Liver (tissue), 9 donors: ENCODE results near the gene CFAP61. TPM values are rescaled to one million over a fixed set of nuclear protein-coding genes. Genes with fewer than 3 reads are reported as not detected.

Source experiments
- DNase-seq: peaks from one replicate; pipeline ENCODE4 v3.0.0-alpha.2; 2017; ENCODE audit warnings: low spot score
- H3K27ac ChIP-seq, 2 donors: one replicate each; pipeline ENCODE4 v1.7.0; 2013; ENCODE audit warnings: inconsistent platforms in 2 of 2, low read length in 2 of 2, control low read depth in 1 of 2, low read depth in 1 of 2, mild to moderate bottlenecking in 1 of 2
- H3K27me3 ChIP-seq, 4 donors: one replicate each; pipeline versions ENCODE4 v1.6.1 to v1.7.0; 2013; ENCODE audit warnings: low read length in 3 of 4, inconsistent platforms in 1 of 4, mild to moderate bottlenecking in 1 of 4, moderate library complexity in 1 of 4; ENCODE audit not compliant: control insufficient read depth in 4 of 4, insufficient read depth in 4 of 4
- H3K36me3 ChIP-seq, 4 donors: one replicate each; pipeline versions ENCODE4 v1.6.1 to v1.7.0; 2013; ENCODE audit warnings: low read length in 3 of 4, mild to moderate bottlenecking in 3 of 4, low read depth in 1 of 4, moderate library complexity in 1 of 4; ENCODE audit not compliant: control insufficient read depth in 4 of 4, insufficient read depth in 3 of 4
- H3K4me1 ChIP-seq, 4 donors: one replicate each; pipeline versions ENCODE4 v1.6.1 to v1.7.0; 2013; ENCODE audit warnings: low read length in 3 of 4, mild to moderate bottlenecking in 3 of 4, moderate library complexity in 1 of 4; ENCODE audit not compliant: control insufficient read depth in 4 of 4, insufficient read depth in 4 of 4
- H3K4me3 ChIP-seq, 3 donors: one replicate each; pipeline versions ENCODE4 v1.6.1 to v1.7.0; 2013; ENCODE audit warnings: low read length in 3 of 3, control low read depth in 1 of 3, low read depth in 1 of 3, mild to moderate bottlenecking in 1 of 3
- H3K9ac ChIP-seq, 2 donors: one replicate each; pipeline ENCODE4 v1.7.0; 2013; ENCODE audit warnings: low read length in 2 of 2, mild to moderate bottlenecking in 2 of 2, moderate library complexity in 2 of 2, control low read depth in 1 of 2, low read depth in 1 of 2
- H3K9me3 ChIP-seq, 4 donors: one replicate each; pipeline versions ENCODE4 v1.6.1 to v1.7.0; 2013; ENCODE audit warnings: low read length in 3 of 4; ENCODE audit not compliant: control insufficient read depth in 4 of 4
- EGR1 ChIP-seq, 2 donors: IDR thresholded peaks; 2 replicates each; pipeline ENCODE4 v1.6.1; 2016 to 2018; ENCODE audit warnings: antibody characterized with exemption in 2 of 2, low read depth in 2 of 2
- FOXA1 ChIP-seq: IDR thresholded peaks from 2 replicates; pipeline ENCODE4 v1.6.1; 2016; ENCODE audit warnings: antibody characterized with exemption
- FOXA2 ChIP-seq: IDR thresholded peaks from 2 replicates; pipeline ENCODE4 v1.6.1; 2016; ENCODE audit warnings: antibody characterized with exemption
- GABPA ChIP-seq, 2 donors: IDR thresholded peaks in 1 of 2; conservative IDR thresholded peaks in 1 of 2; 2 replicates each; pipeline ENCODE4 v1.6.1; 2016; ENCODE audit warnings: antibody characterized with exemption in 2 of 2, mild to moderate bottlenecking in 1 of 2, moderate library complexity in 1 of 2
- HNF4A ChIP-seq, 2 donors: conservative IDR thresholded peaks; 2 replicates each; pipeline ENCODE4 v1.6.1; 2016; ENCODE audit warnings: antibody characterized with exemption in 2 of 2, mild to moderate bottlenecking in 2 of 2
- HNF4G ChIP-seq: IDR thresholded peaks from 2 replicates; pipeline ENCODE4 v1.6.1; 2016; ENCODE audit warnings: antibody characterized with exemption
- JUND ChIP-seq, 2 donors: IDR thresholded peaks; 2 replicates each; pipeline ENCODE4 v1.6.1; 2016; ENCODE audit warnings: antibody characterized with exemption in 2 of 2
- MAX ChIP-seq: IDR thresholded peaks from 2 replicates; pipeline ENCODE4 v1.6.1; 2016; ENCODE audit warnings: antibody characterized with exemption
- NR2F2 ChIP-seq: IDR thresholded peaks from 2 replicates; pipeline ENCODE4 v1.6.1; 2016; ENCODE audit warnings: antibody characterized with exemption
- RAD21 ChIP-seq, 2 donors: IDR thresholded peaks; 2 replicates each; pipeline ENCODE4 v1.6.1; 2016; ENCODE audit warnings: antibody characterized with exemption in 2 of 2, mild to moderate bottlenecking in 2 of 2
- RXRA ChIP-seq, 2 donors: IDR thresholded peaks; 2 replicates each; pipeline ENCODE4 v1.6.1; 2017 to 2018; ENCODE audit warnings: antibody characterized with exemption in 2 of 2, mild to moderate bottlenecking in 1 of 2
- SP1 ChIP-seq: IDR thresholded peaks from 2 replicates; pipeline ENCODE4 v1.6.1; 2018; ENCODE audit warnings: antibody characterized with exemption, mild to moderate bottlenecking
- TAF1 ChIP-seq: conservative IDR thresholded peaks from 2 replicates; pipeline ENCODE4 v1.6.1; 2016; ENCODE audit warnings: antibody characterized with exemption, mild to moderate bottlenecking
- YY1 ChIP-seq: IDR thresholded peaks from 2 replicates; pipeline ENCODE4 v1.6.1; 2016; ENCODE audit warnings: antibody characterized with exemption, mild to moderate bottlenecking
- WGBS: extraction: QIAGEN DNeasy Blood & Tissue Kit; methylation state at CpG from one replicate; pipeline ENCODE4 v1.1.7; 2013; 5-methylcytosine and 5-hydroxymethylcytosine counted together
- polyA plus RNA-seq, 2 donors: library from polyadenylated mRNA; stranded (reverse) in 1 of 2; unstranded in 1 of 2; fragments of 200-250 nt in 1 of 2; fragments of >200 nt in 1 of 2; fragmentation: Nextera tagmentation in 1 of 2; extraction: Ambion mirVana in 1 of 2; gene quantifications; one replicate each; pipeline versions ENCODE4 v1.2.1 to v1.2.3, GENCODE V29; 2013 to 2015
- total RNA-seq, 2 donors: library from RNA; depleted of rRNA; stranded (reverse); fragments of >200 nt; gene quantifications; one replicate each; pipeline ENCODE4 v1.2.3, GENCODE V29; 2014
- TF ChIP-seq, protein P1 (sequence below): fragments of 150-350 bp; IDR thresholded peaks from 2 replicates; pipeline ENCODE4 v1.5.1; 2017; ENCODE audit warnings: improper control_type of control experiment, low read depth, low read length; ENCODE audit not compliant: missing input control
- TF ChIP-seq, protein P2 (sequence below): IDR thresholded peaks from 2 replicates; pipeline ENCODE4 v1.6.1; 2016; ENCODE audit warnings: antibody characterized with exemption
- TF ChIP-seq, protein P3 (sequence below): IDR thresholded peaks from 2 replicates; pipeline ENCODE4 v1.6.1; 2016; ENCODE audit warnings: antibody characterized with exemption, mild to moderate bottlenecking
- TF ChIP-seq, protein P4 (sequence below): IDR thresholded peaks from 2 replicates; pipeline ENCODE4 v1.6.1; 2016; ENCODE audit warnings: antibody characterized with exemption
- donor health status: healthy.
- donor health status: healthy.
- donor health status: healthy.
- donor health status: healthy.
- donor health status: healthy.

CFAP61 gene
- total and polyA plus RNA-seq, 4 donors, result 0.05 TPM; not detected in 3

DNA sequence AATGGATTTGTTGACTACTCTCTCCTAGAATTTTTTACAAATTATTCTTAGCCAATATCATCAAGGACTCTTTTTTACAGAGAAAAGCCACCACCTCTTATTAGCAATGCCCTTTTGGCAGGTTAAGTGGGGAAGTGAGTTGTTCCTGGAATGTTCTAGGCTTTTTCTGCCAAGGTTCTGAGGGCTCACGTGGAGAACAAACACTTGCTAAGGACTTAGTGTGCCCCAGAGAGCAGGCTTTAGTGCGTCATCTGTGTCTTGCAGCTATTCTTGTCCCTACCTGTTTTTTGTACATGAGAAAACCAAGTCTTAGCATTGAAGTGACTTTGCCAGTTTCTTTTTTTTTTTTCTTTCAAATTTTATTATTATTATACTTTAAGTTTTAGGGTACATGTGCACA is 33.5 kb downstream of the CFAP61 start:
- 15% methylated on average over 2 of the region's 2 CpGs for WGBS

More for the DNA sequence above, 33.5 kb downstream of the CFAP61 start:
- DNase-seq, result no peak
- Histone ChIP-seq H3K9ac (no peak overlapping the region), H3K36me3 (no peaks in the 10 kb centered on the region), H3K27me3 (peaks cover 0 to 2% (median 0%) of the 10 kb centered on the region in 4 donors), H3K9me3 (no peaks in the 10 kb centered on the region), H3K27ac (no peak overlapping the region), H3K4me1 (no peaks in the 10 kb centered on the region), H3K4me3 (no peak overlapping the region)
- no peak for TF ChIP-seq FOXA2
- no peak for TF ChIP-seq TAF1
- TF ChIP-seq, protein P1, sequence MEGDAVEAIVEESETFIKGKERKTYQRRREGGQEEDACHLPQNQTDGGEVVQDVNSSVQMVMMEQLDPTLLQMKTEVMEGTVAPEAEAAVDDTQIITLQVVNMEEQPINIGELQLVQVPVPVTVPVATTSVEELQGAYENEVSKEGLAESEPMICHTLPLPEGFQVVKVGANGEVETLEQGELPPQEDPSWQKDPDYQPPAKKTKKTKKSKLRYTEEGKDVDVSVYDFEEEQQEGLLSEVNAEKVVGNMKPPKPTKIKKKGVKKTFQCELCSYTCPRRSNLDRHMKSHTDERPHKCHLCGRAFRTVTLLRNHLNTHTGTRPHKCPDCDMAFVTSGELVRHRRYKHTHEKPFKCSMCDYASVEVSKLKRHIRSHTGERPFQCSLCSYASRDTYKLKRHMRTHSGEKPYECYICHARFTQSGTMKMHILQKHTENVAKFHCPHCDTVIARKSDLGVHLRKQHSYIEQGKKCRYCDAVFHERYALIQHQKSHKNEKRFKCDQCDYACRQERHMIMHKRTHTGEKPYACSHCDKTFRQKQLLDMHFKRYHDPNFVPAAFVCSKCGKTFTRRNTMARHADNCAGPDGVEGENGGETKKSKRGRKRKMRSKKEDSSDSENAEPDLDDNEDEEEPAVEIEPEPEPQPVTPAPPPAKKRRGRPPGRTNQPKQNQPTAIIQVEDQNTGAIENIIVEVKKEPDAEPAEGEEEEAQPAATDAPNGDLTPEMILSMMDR, result no peak
- no peak for TF ChIP-seq NR2F2
- no peak for TF ChIP-seq SP1
- no peak for TF ChIP-seq GABPA (IDR thresholded peaks at IDR 0.05 in 1 of 2, conservative IDR thresholded peaks at IDR 0.05 in 1 of 2)
- TF ChIP-seq FOXA1, result no peak
- no peak for TF ChIP-seq HNF4G
- TF ChIP-seq, protein P2, sequence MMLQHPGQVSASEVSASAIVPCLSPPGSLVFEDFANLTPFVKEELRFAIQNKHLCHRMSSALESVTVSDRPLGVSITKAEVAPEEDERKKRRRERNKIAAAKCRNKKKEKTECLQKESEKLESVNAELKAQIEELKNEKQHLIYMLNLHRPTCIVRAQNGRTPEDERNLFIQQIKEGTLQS, result no peak
- TF ChIP-seq, protein P3, sequence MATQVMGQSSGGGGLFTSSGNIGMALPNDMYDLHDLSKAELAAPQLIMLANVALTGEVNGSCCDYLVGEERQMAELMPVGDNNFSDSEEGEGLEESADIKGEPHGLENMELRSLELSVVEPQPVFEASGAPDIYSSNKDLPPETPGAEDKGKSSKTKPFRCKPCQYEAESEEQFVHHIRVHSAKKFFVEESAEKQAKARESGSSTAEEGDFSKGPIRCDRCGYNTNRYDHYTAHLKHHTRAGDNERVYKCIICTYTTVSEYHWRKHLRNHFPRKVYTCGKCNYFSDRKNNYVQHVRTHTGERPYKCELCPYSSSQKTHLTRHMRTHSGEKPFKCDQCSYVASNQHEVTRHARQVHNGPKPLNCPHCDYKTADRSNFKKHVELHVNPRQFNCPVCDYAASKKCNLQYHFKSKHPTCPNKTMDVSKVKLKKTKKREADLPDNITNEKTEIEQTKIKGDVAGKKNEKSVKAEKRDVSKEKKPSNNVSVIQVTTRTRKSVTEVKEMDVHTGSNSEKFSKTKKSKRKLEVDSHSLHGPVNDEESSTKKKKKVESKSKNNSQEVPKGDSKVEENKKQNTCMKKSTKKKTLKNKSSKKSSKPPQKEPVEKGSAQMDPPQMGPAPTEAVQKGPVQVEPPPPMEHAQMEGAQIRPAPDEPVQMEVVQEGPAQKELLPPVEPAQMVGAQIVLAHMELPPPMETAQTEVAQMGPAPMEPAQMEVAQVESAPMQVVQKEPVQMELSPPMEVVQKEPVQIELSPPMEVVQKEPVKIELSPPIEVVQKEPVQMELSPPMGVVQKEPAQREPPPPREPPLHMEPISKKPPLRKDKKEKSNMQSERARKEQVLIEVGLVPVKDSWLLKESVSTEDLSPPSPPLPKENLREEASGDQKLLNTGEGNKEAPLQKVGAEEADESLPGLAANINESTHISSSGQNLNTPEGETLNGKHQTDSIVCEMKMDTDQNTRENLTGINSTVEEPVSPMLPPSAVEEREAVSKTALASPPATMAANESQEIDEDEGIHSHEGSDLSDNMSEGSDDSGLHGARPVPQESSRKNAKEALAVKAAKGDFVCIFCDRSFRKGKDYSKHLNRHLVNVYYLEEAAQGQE, result no peak
- no peak for TF ChIP-seq EGR1 (IDR thresholded peaks at IDR 0.05; ENCODE audit: low read depth in 2 of 2)
- no peak for TF ChIP-seq YY1
- TF ChIP-seq RAD21 (IDR thresholded peaks at IDR 0.05), result no peak
- no peak for TF ChIP-seq JUND (IDR thresholded peaks at IDR 0.05)
- no peak for TF ChIP-seq HNF4A (conservative IDR thresholded peaks at IDR 0.05)
- TF ChIP-seq MAX, result no peak
- TF ChIP-seq, protein P4, sequence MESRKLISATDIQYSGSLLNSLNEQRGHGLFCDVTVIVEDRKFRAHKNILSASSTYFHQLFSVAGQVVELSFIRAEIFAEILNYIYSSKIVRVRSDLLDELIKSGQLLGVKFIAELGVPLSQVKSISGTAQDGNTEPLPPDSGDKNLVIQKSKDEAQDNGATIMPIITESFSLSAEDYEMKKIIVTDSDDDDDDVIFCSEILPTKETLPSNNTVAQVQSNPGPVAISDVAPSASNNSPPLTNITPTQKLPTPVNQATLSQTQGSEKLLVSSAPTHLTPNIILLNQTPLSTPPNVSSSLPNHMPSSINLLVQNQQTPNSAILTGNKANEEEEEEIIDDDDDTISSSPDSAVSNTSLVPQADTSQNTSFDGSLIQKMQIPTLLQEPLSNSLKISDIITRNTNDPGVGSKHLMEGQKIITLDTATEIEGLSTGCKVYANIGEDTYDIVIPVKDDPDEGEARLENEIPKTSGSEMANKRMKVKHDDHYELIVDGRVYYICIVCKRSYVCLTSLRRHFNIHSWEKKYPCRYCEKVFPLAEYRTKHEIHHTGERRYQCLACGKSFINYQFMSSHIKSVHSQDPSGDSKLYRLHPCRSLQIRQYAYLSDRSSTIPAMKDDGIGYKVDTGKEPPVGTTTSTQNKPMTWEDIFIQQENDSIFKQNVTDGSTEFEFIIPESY, result no peak
- no peak for TF ChIP-seq RXRA (IDR thresholded peaks at IDR 0.05)
